Heart right ventricle (tissue), 16 donors: ENCODE data around the gene TCERG1L. TPM values are rescaled to one million over a fixed set of nuclear protein-coding genes. Genes with fewer than 3 reads are reported as not detected.
"Not testable (repeated sequence)": the region's sequence is repeated elsewhere in the genome, so short reads cannot be mapped to it uniquely, and the experiment has no call there.

ENCODE experiments used
- ATAC-seq, 8 donors: fragments of 200-7000 bp; cut with Tn5 transposase; one replicate each; pipeline ENCODE4 v1.9.1; 2020; ENCODE audit warnings: mild to moderate bottlenecking in 8 of 8, moderate library complexity in 8 of 8, moderate number of reproducible peaks in 1 of 8
- DNase-seq, 2 donors: peaks; one replicate each; pipeline ENCODE4 v3.0.0-alpha.2; 2020
- H3K27ac ChIP-seq, 10 donors: fragments of 200-600 bp; sonication (generic) in 2 of 10; one replicate each; pipeline versions ENCODE4 v1.5.0 to v1.8.0; 2020 to 2022; ENCODE audit warnings: mild to moderate bottlenecking in 3 of 10
- H3K27me3 ChIP-seq, 7 donors: fragments of 200-600 bp; one replicate each; pipeline ENCODE4 v1.8.0; 2021 to 2022; ENCODE audit warnings: mild to moderate bottlenecking in 2 of 7
- H3K36me3 ChIP-seq, 9 donors: fragments of 200-600 bp; sonication (generic) in 1 of 9; one replicate each; pipeline versions ENCODE4 v1.5.0 to v1.8.0; 2020 to 2022; ENCODE audit warnings: mild to moderate bottlenecking in 2 of 9
- H3K4me1 ChIP-seq, 9 donors: fragments of 200-600 bp; sonication (generic) in 1 of 9; one replicate each; pipeline versions ENCODE4 v1.5.0 to v1.8.0; 2020 to 2022; ENCODE audit warnings: mild to moderate bottlenecking in 4 of 9
- H3K4me3 ChIP-seq, 10 donors: fragments of 200-600 bp; sonication (generic) in 2 of 10; one replicate each; pipeline versions ENCODE4 v1.5.0 to v1.8.0; 2020 to 2022; ENCODE audit warnings: mild to moderate bottlenecking in 7 of 10, moderate library complexity in 2 of 10
- H3K9me3 ChIP-seq, 11 donors: fragments of 200-600 bp in 10 of 11; sonication (generic) in 2 of 11; one replicate each; pipeline versions ENCODE4 v1.5.0 to v1.8.0; 2013 to 2022; ENCODE audit warnings: mild to moderate bottlenecking in 2 of 11, control low read depth in 1 of 11, moderate library complexity in 1 of 11
- CTCF ChIP-seq, 9 donors: fragments of 200-600 bp; sonication (generic) in 2 of 9; IDR thresholded peaks; one replicate each; pipeline versions ENCODE4 v1.5.0 to v1.8.0; 2021 to 2022; ENCODE audit warnings: antibody characterized with exemption in 9 of 9, mild to moderate bottlenecking in 5 of 9, moderate library complexity in 1 of 9
- WGBS, 2 donors: extraction: QIAGEN DNeasy Blood & Tissue Kit; methylation state at CpG; one replicate each; pipeline ENCODE4 v1.1.7; 2013; ENCODE audit warnings: inconsistent platforms in 1 of 2; 5-methylcytosine and 5-hydroxymethylcytosine counted together
- intact Hi-C, 10 donors: fragments of 100-400 bp; cut with DNase I; formaldehyde crosslinking; loops; one replicate each; pipeline versions ENCODE4 v1.11.1 to v1.14.2; 2022
- polyA plus RNA-seq, 2 donors: library from polyadenylated mRNA; stranded (reverse); fragments of 200-250 nt; gene quantifications; one replicate each; pipeline ENCODE4 v1.2.3, GENCODE V29; 2013
- total RNA-seq, 10 donors: library from RNA; stranded (reverse); fragmentation: NEBNext Ultra II Directional in 3 of 10; extraction: Animal tissue kit (Norgen Biotek cat#: 25700) in 3 of 10; gene quantifications; one replicate each; pipeline versions ENCODE4 v1.2.1 to v1.2.4, GENCODE V29; 2021 to 2023
- donor health status: Arrhythmogenic right ventricular cardiomyopathy.
- donor health status: ischemic (EF 13 %, LVEDD 7.1; RV severe dilation, severe dysfunction).
- donor health status: healthy with polysubstance abuse.
- donor health status: DM: no; HTN: yes; CAD: no.
- donor health status: DM: no; HTN: no; CAD: no.
- donor health status: ischemic (EF 25% LVEDD 6.9; RV normal size, moderate dysfunction).
- donor health status: ischemic (EF 25% LVEDD 5.7; RV mildly dilated, moderate dysfunction).
- donor health status: healthy.
- donor health status: DM: yes; HTN: yes; CAD: no.
- donor health status: Ischemic cardiomyopathy.
- donor health status: ischemic (EF 35%, LVEDD 5.7; RV mildly dilated, moderate dysfunction).
- donor health status: nonischemic (EF 11% LVEDD 7.7; RV severe dilation, severe dysfunction).
- donor health status: DM: yes; HTN: yes; CAD: no.
- donor health status: PGD.
- donor health status: ischemic (EF 29% LVEDD 5.4; RV normal size, mild dysfunction).
- donor health status: nonischemic (EF 23%, LVEDD 6.1; RV moderate dilation, normal function).

Gene TCERG1L
- total and polyA plus RNA-seq, 12 donors = 0.09 TPM; not detected in 10

- Histone ChIP-seq H3K4me1 (no peaks in the 10 kb centered on the region), H3K27ac (no peak overlapping the region), H3K36me3 (no peaks in the 10 kb centered on the region), H3K4me3 (no peak overlapping the region), H3K27me3 (peaks cover 0 to 60% (median 52%) of the 10 kb centered on the region in 7 donors), H3K9me3 (peaks cover 0 to 4% (median 0%) of the 10 kb centered on the region in 11 donors)
- intact Hi-C loops = no loop called here
- WGBS, 2 donors = 47 to 60% methylated on average over 2 of the region's 2 CpGs
- DNase-seq = no peak
- no peak for ATAC-seq
- TF ChIP-seq CTCF (IDR thresholded peaks at IDR 0.05) = no peak
These were observed 11.5 kb upstream of the TCERG1L start for GRCh38 chr10:131323025-131323424.

- intact Hi-C loops = not testable (repeated sequence)
- H3K27me3 ChIP-seq = peaks cover 0 to 64% (median 56%) of the 10 kb centered on the region in 7 donors
These were observed 11.1 kb upstream of the TCERG1L start for GRCh38 chr10:131322575-131322974.

GRCh38 chr10:131320860-131321604, 9.5 kb upstream of the TCERG1L start:
- DNase-seq (no peak), ATAC-seq (no peak)
- H3K4me3 ChIP-seq = no peak overlapping the region
- TF ChIP-seq CTCF (IDR thresholded peaks at IDR 0.05) = no peak
- H3K9me3 ChIP-seq = no peaks in the 10 kb centered on the region
- intact Hi-C loops = no loop called here
- H3K36me3 ChIP-seq = no peaks in the 10 kb centered on the region
- whole genome bisulfite sequencing, 2 donors = 39% methylated on average over 15 of the region's 15 CpGs
- H3K27ac ChIP-seq = no peak overlapping the region
- H3K4me1 ChIP-seq = no peaks in the 10 kb centered on the region
- peaks cover 0 to 78% (median 69%) of the 10 kb centered on the region in 7 donors for H3K27me3 ChIP-seq

More at GRCh38 chr10:131322575-131322974, 11.1 kb upstream of the TCERG1L start:
- 88 to 92% methylated on average over 19 of the region's 19 CpGs for WGBS, 2 donors
- H3K36me3 ChIP-seq, H3K27ac ChIP-seq, H3K4me1 ChIP-seq, ATAC-seq, H3K9me3 ChIP-seq, DNase-seq, H3K4me3 ChIP-seq: not testable (repeated sequence)

GRCh38 chr10:131318814-131319213, 7.3 kb upstream of the TCERG1L start:
- TF ChIP-seq CTCF (IDR thresholded peaks at IDR 0.05) = no peak
- H3K27me3 ChIP-seq = peaks cover 0 to 89% (median 85%) of the 10 kb centered on the region in 7 donors
- no peaks in the 10 kb centered on the region for H3K36me3 ChIP-seq
- intact Hi-C loops = no loop called here
- 63 to 71% methylated on average over 8 of the region's 8 CpGs for WGBS, 2 donors
- no peaks in the 10 kb centered on the region for H3K9me3 ChIP-seq
- H3K4me1 ChIP-seq = no peaks in the 10 kb centered on the region
- H3K4me3 ChIP-seq = no peak overlapping the region
- H3K27ac ChIP-seq = no peak overlapping the region
- no peak for DNase-seq
- no peak for ATAC-seq

GRCh38 chr10:131318291-131318690, 6.8 kb upstream of the TCERG1L start:
- no peak for ATAC-seq
- no peaks in the 10 kb centered on the region for H3K9me3 ChIP-seq
- H3K36me3 ChIP-seq = no peaks in the 10 kb centered on the region
- 74 to 76% methylated on average over 11 of the region's 11 CpGs for WGBS, 2 donors
- no peak for DNase-seq
- peaks cover 0 to 91% (median 86%) of the 10 kb centered on the region in 7 donors for H3K27me3 ChIP-seq
- H3K27ac ChIP-seq = no peak overlapping the region
- H3K4me1 ChIP-seq = no peaks in the 10 kb centered on the region
- no peak overlapping the region for H3K4me3 ChIP-seq
- no peak for TF ChIP-seq CTCF (IDR thresholded peaks at IDR 0.05)
- intact Hi-C loops = no loop called here
